Amniotic epithelial cell (primary cell): ENCODE measurements around the gene JMJD8.
"Not testable (repeated sequence)": the region's sequence is repeated elsewhere in the genome, so short reads cannot be mapped to it uniquely, and the experiment has no call there.

ENCODE experiments used
- DNase-seq: peaks from one replicate; pipeline ENCODE4 v3.0.0-alpha.2; 2010; ENCODE audit warnings: low read depth

Gene JMJD8

GRCh38 chr16:692356-693108, 8.4 kb upstream of the JMJD8 start:
- no peak for DNase-seq

- DNase-seq = not testable (repeated sequence)
These were observed 7.1 kb upstream of the JMJD8 start for GRCh38 chr16:691242-691641.

GRCh38 chr16:689175-689897, 5.2 kb upstream of the JMJD8 start:
- DNase-seq = no peak

GRCh38 chr16:687499-687898, 3.4 kb upstream of the JMJD8 start:
- no peak for DNase-seq

DNA sequence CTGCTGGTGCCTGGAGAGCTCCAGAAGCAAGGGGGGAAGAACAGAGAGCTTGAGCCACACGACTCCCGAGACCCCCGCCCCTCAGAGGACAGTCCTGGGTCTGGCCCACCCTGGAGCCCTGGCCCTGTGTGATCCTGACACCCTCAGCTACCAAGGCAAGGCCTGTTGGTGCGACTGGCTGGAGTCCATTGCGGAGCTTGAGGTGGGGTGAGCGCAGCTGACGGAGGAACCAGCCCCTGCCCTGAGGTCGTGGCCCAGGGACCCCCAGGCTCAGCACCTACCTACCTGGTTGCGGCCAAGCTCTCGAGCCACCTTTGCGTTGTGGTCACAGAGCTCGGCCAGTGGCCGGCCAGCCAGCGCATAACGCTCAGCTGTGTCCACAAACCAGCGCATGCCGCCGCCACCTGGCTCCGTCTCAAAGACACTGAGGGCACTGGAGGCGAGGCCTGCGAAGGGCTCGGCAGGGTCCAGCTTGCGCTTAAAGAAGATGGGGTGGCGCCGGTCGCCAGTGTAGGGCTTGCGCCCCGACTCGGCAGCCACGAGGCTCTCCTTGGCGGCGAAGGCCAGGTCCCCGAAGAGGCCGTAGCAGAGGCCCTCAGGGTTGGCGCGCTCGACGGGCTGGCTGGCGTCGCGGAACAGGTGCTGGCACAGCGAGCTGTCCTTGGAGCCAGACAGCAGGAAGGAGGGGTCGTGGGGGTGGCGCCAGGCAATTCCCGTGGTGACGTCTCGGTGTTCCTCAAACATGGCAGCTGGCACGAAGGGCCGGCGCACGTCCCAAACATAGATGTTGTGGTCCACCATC, 2.5 kb upstream of the JMJD8 start:
- DNase-seq = no peak

DNA sequence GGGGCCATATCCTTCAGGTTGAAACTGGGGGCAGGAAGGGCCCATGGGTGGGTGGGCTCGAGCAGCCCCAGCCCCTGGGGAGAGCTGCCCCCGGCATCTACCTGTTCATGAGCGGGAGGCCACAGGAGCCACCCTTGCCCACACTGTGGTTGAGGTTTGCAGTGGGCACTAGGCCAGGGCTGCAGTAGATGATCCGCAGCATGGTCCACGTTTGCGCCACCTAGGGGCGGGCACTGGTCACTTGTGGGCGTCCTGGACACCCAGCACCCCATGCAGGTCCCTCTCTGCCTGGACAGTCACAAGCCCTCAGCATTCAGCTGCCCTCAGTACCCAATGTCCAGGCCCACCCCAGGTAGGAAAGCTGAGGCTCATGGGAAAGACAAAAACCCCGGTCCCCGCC, 1.8 kb upstream of the JMJD8 start:
- DNase-seq = peak; percentile 18

DNA sequence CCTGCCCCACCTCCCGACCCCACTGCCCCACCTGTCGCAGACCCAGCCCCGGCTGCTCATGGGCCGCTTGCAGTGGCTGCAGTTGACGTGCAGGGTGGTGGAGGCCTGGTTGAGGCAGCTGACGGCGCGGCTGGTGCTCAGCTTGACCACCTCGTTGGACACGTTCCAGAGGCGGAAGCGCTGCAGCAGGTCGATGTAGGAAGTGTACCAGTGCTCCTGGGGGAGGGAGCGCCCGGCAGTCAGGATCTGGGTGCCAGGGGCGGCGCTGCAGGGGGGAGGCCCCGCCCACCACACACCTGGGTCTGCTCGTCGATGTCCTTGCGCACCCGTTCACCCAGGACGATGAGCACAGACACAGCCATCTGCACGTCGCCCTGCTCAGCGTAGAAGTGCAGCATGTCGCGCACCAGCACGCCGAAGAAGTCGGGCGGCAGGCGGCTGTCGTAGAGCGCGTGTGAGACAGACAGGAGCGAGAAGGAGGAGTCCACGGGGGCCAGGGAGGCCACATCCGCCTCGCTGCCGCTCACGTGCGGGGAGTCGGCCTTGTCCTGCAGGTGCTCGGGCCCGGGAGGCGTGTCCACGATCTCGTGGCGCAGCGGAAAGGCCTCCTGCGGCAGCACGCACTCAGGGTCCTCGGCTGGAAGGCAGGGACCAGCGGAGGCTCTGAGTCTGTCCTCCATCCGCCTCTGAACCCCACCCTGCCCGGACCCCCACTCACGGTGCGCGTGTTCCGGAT, 995 bp upstream of the JMJD8 start:
- no peak for DNase-seq

- DNase-seq = no peak
These were observed 601 bp downstream of the JMJD8 start for GRCh38 chr16:683396-684070.

DNA sequence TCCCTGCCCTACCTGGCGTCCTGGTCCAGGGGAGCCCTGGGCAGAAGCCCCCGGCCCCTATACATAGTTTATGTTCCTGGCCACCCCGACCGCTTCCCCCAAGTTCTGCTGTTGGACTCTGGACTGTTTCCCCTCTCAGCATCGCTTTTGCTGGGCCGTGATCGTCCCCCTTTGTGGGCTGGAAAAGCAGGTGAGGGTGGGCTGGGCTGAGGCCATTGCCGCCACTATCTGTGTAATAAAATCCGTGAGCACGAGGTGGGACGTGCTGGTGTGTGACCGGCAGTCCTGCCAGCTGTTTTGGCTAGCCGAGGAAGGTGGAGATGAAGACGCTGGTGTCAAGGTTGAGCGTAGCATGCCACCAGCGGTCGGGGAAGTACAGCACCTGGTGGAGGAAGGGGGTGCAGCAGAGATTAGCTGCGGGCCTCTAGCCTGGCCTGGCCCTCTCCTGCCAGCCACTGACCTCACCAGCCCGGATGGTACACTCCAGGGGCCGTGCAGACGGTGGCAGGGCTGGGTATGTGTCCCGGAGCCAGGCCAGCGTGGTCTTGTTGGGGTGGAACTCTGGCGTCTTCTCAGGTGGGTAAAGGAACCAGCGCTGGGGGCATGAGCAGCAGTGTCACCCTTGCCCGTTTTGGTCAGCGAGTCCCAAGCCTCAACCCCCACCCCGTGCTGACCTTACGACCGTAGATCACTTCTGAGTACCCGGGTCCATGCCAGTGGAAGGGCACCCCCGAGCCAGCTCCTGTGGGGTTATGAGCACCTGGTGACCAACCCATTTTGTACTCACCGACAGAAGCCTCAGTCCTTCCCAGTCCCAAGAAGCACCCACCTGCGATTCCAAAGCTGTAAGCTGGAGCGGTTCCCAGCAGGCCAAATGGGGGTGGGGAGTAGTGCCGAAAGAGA, 1.4 kb downstream of the JMJD8 start:
- no peak for DNase-seq

GRCh38 chr16:681746-682427, 2.2 kb downstream of the JMJD8 start:
- peak; percentile 40 for DNase-seq

- peak; percentile 36 for DNase-seq
These were observed 3.0 kb downstream of the JMJD8 start for GRCh38 chr16:680967-681745.

DNA sequence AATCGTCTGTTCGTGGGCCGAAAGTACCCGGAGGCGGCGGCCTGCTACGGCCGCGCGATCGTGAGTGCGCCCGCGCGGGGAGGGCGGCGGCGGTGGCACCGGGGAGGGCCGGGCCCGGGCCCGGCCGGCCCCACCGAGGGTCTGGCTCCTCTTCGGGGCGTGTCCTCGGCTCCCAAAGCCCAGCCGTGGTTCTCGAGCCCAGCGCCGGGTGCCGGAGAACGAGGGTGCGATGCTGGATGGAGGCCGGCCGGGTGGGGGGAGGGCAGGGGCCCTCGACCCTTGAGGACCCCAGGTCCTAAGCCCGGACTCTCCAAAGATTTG, 3.5 kb downstream of the JMJD8 start:
- no peak for DNase-seq

GRCh38 chr16:679814-680624, 4.1 kb downstream of the JMJD8 start, which contains the start of gene STUB1:
Gene STUB1 (plus strand): TSS chr16:680410. CDS start chr16:680526, 116 bp downstream.
- DNase-seq = peak; percentile 72

DNA sequence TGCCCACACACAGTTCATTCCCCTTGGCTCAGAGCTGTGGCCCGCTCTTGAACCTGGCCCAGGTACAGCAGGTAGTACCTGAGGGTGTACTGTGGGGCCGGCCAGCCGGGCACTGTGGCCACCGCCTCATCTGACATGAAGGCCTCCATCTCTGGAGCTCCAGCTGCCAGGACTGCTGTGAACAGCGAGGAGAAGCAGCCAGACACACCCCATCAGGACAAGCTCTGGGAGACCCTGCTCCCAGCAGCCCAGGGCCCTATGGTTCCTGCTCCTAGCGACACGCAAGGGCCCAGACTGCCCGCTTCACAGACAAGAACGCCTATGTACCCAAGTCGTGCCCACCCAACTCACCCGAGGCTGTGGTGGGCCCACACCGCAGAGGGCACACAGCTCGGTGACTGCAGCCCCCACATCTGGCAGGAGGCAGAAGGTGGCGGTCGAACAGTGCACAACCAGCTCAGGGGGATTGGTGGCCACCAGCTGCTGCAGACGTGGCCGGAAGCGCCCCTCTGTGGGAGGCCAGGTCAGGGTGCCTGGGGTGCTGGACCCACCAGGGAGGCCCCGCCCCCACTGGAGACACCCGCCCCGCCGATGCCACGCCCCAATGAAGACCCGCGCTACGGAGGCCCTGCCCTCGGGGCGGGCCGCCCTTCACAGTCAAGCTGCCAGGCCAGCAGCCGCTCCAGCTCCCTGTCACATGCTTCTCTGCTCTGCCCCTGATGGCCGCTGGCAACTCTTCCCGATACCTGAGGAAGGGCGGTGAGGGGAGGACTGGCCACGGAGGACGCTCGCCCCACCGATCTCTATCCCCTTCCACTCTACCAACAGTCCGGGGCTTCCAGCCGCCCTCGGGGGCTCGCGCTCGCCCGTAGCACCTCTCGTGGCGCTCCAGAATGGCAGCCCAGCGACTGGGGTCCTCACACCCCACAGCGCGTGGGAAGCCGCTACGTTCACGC, 5.0 kb downstream of the JMJD8 start:
- DNase-seq = peak; percentile 40

- no peak for DNase-seq
These were observed 5.8 kb downstream of the JMJD8 start for GRCh38 chr16:678209-678857.
